Mesenchymal stem cell (in vitro differentiated cells and primary cell): ENCODE results near the gene SLC26A3.

Experiments
- DNase-seq: peaks from one replicate; pipeline ENCODE4 v3.0.0-alpha.2; 2013
- H2AFZ ChIP-seq: one replicate; pipeline ENCODE4 v1.6.1; 2013; ENCODE audit warnings: low read depth, mild to moderate bottlenecking, control low read depth, inconsistent platforms, low read length, moderate library complexity
- H2AK5ac ChIP-seq: 2 replicates; pipeline ENCODE4 v1.6.1; 2013; ENCODE audit warnings: low read length, moderate library complexity, mild to moderate bottlenecking, inconsistent platforms; ENCODE audit not compliant: severe bottlenecking
- H2BK120ac ChIP-seq: one replicate; pipeline ENCODE4 v1.6.1; 2013; ENCODE audit warnings: low read depth, mild to moderate bottlenecking, inconsistent platforms, low read length, moderate library complexity
- H2BK12ac ChIP-seq, 2 experiments: one replicate each; pipeline ENCODE4 v1.6.1; 2013; ENCODE audit warnings: inconsistent platforms in 2 of 2, low read length in 2 of 2, mild to moderate bottlenecking in 2 of 2, moderate library complexity in 2 of 2, control low read depth in 1 of 2
- H2BK15ac ChIP-seq: one replicate; pipeline ENCODE4 v1.6.1; 2013; ENCODE audit warnings: mild to moderate bottlenecking, low read depth, inconsistent platforms; ENCODE audit not compliant: poor library complexity, severe bottlenecking
- H2BK5ac ChIP-seq: 2 replicates; pipeline ENCODE4 v1.6.1; 2013; ENCODE audit warnings: low read depth, mild to moderate bottlenecking, low read length, control low read depth, inconsistent platforms; ENCODE audit not compliant: poor library complexity, severe bottlenecking
- H3K14ac ChIP-seq, 2 experiments: one replicate each; pipeline ENCODE4 v1.6.1; 2013; ENCODE audit warnings: inconsistent platforms in 2 of 2, low read length in 2 of 2, control low read depth in 1 of 2, mild to moderate bottlenecking in 1 of 2, moderate library complexity in 1 of 2
- H3K18ac ChIP-seq, 2 experiments: one replicate each; pipeline ENCODE4 v1.6.1; 2013; ENCODE audit warnings: inconsistent platforms in 2 of 2, low read length in 2 of 2, control low read depth in 1 of 2, low read depth in 1 of 2, mild to moderate bottlenecking in 1 of 2
- H3K23ac ChIP-seq, 2 experiments: one replicate each; pipeline ENCODE4 v1.6.1; 2013; ENCODE audit warnings: inconsistent platforms in 2 of 2, low read length in 2 of 2, mild to moderate bottlenecking in 2 of 2, moderate library complexity in 2 of 2, control low read depth in 1 of 2
- H3K27ac ChIP-seq: 2 replicates; pipeline ENCODE4 v1.5.1; 2013; ENCODE audit warnings: mild to moderate bottlenecking, moderate library complexity, low read length, control low read depth, inconsistent platforms; ENCODE audit not compliant: poor library complexity, severe bottlenecking
- H3K27me3 ChIP-seq, 2 experiments: 2 replicates each; pipeline versions ENCODE4 v1.6.1 to v1.7.0; 2013; ENCODE audit warnings: low read length in 2 of 2, mild to moderate bottlenecking in 2 of 2, moderate library complexity in 2 of 2, control low read depth in 1 of 2, inconsistent platforms in 1 of 2; ENCODE audit not compliant: control insufficient read depth in 1 of 2, insufficient read depth in 1 of 2
- H3K36me3 ChIP-seq, 2 experiments: 2 replicates each; pipeline versions ENCODE4 v1.6.1 to v1.7.0; 2013; ENCODE audit warnings: low read length in 2 of 2, control low read depth in 1 of 2, inconsistent platforms in 1 of 2, low read depth in 1 of 2, mild to moderate bottlenecking in 1 of 2; ENCODE audit not compliant: insufficient read depth in 2 of 2, control insufficient read depth in 1 of 2
- H3K4ac ChIP-seq, 2 experiments: one replicate each; pipeline ENCODE4 v1.6.1; 2013; ENCODE audit warnings: inconsistent platforms in 2 of 2, low read length in 2 of 2, mild to moderate bottlenecking in 2 of 2, moderate library complexity in 2 of 2, control low read depth in 1 of 2, low read depth in 1 of 2
- H3K4me1 ChIP-seq: 2 replicates; pipeline ENCODE4 v1.6.1; 2013; ENCODE audit warnings: low read depth, low read length, control low read depth; ENCODE audit not compliant: control insufficient read depth, insufficient read depth
- H3K4me2 ChIP-seq: 2 replicates; pipeline ENCODE4 v1.6.1; 2013; ENCODE audit warnings: low read length, mild to moderate bottlenecking, inconsistent platforms; ENCODE audit not compliant: poor library complexity, severe bottlenecking
- H3K4me3 ChIP-seq, 2 experiments: 2 replicates each; pipeline versions ENCODE4 v1.5.1 to v1.7.0; 2013; ENCODE audit warnings: low read length in 2 of 2, mild to moderate bottlenecking in 2 of 2, control low read depth in 1 of 2, low read depth in 1 of 2; ENCODE audit not compliant: insufficient read depth in 1 of 2
- H3K79me1 ChIP-seq: replicated peaks from 2 replicates; pipeline ENCODE4 v1.6.1; 2013; ENCODE audit warnings: mild to moderate bottlenecking, control low read depth, low read length, inconsistent platforms; ENCODE audit not compliant: poor library complexity, severe bottlenecking
- H3K9ac ChIP-seq: 2 replicates; pipeline ENCODE4 v1.7.0; 2013; ENCODE audit warnings: mild to moderate bottlenecking, low read length, moderate library complexity
- H3K9me3 ChIP-seq: 2 replicates; pipeline ENCODE4 v1.7.0; 2013; ENCODE audit warnings: mild to moderate bottlenecking, low read length; ENCODE audit not compliant: control insufficient read depth
- H4K8ac ChIP-seq: one replicate; pipeline ENCODE4 v1.6.1; 2013; ENCODE audit warnings: inconsistent platforms, mild to moderate bottlenecking, low read length, moderate library complexity
- H4K91ac ChIP-seq: one replicate; pipeline ENCODE4 v1.6.1; 2013; ENCODE audit warnings: mild to moderate bottlenecking, low read length, inconsistent platforms
- WGBS: methylation state at CpG from one replicate; pipeline ENCODE4 v1.1.7; 2013; ENCODE audit warnings: mixed read lengths; 5-methylcytosine and 5-hydroxymethylcytosine counted together

The SLC26A3 gene

DNA sequence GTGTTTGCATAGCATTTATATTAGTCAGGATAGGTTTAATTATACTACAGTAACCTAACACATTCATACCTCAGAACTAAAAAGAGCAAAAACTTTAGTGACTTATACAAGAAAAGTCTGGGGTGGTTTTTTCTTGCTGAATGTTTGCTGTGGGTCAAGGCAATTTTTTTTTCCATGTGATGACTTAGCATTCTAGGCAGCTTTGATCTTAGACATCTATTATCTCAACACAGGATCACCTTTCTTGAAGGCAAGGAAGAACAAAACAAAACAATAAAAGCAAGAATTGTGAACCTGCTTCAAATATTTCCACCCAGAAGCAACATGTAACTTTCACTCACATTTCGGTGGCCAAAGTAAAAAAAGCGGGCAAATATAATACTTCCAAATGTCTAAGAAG lies 79.8 kb downstream of the SLC26A3 start:
- WGBS = no CpG with 5 or more reads among the region's 2 CpGs
- Histone ChIP-seq H2BK15ac (no peak overlapping the region), H3K4me3 (no peak overlapping the region)

DNA sequence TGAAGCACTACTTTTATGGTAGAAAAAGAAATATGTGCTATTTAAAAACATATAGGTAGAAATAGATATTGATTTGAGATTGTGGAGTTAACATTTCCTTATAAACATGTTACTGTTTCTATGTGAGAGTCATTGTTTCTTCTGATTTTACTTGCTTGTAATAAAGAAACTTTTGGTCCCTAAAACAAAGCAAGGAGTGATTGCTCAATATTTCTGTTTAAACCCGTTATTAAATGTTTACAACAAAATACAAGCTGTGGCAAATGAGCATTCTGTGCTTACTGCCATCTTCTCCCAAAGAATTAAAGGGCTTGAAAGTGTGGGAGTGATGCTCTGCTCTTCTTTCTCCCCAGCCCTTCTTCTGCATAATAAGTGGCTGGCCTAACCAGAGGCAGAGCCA lies 81.7 kb downstream of the SLC26A3 start:
- no peak overlapping the region for H3K27ac ChIP-seq
- no peak overlapping the region for H3K4me3 ChIP-seq
- peaks cover 0 to 10% of the 10 kb centered on the region in 2 experiments for H3K27me3 ChIP-seq
- no peaks in the 10 kb centered on the region for H3K79me1 ChIP-seq
- H2BK120ac ChIP-seq = no peak overlapping the region
- WGBS = no CpG with 5 or more reads among the region's 1 CpG
- no peak overlapping the region for H2BK5ac ChIP-seq
- no peak overlapping the region for H4K8ac ChIP-seq
- no peak overlapping the region for H3K9ac ChIP-seq
- H2BK12ac ChIP-seq = no peak overlapping the region
- no peak overlapping the region for H3K18ac ChIP-seq
- H2BK15ac ChIP-seq = no peak overlapping the region
- no peak overlapping the region for H4K91ac ChIP-seq
- no peak overlapping the region for H3K23ac ChIP-seq
- H3K4me2 ChIP-seq = no peak overlapping the region
- no peak overlapping the region for H2AK5ac ChIP-seq
- no peaks in the 10 kb centered on the region for H3K36me3 ChIP-seq
- no peak overlapping the region for H3K4ac ChIP-seq
- no peak overlapping the region for H3K14ac ChIP-seq
- no peak overlapping the region for H2AFZ ChIP-seq
- H3K9me3 ChIP-seq = no peaks in the 10 kb centered on the region
- H3K4me1 ChIP-seq = no peaks in the 10 kb centered on the region
- DNase-seq = no peak

More for the DNA sequence above, 79.8 kb downstream of the SLC26A3 start:
- no peak overlapping the region for H2BK120ac ChIP-seq
- H3K4me2 ChIP-seq = no peak overlapping the region
- no peaks in the 10 kb centered on the region for H3K36me3 ChIP-seq
- peaks cover 14 to 25% of the 10 kb centered on the region in 2 experiments for H3K27me3 ChIP-seq
- H3K4me1 ChIP-seq = no peaks in the 10 kb centered on the region
- no peak overlapping the region for H2BK12ac ChIP-seq
- no peaks in the 10 kb centered on the region for H3K79me1 ChIP-seq
- H3K23ac ChIP-seq = no peak overlapping the region
- H2AK5ac ChIP-seq = no peak overlapping the region
- no peak overlapping the region for H3K4ac ChIP-seq
- H4K91ac ChIP-seq = no peak overlapping the region
- H3K18ac ChIP-seq = no peak overlapping the region
- no peaks in the 10 kb centered on the region for H3K9me3 ChIP-seq
- no peak overlapping the region for H4K8ac ChIP-seq
- no peak overlapping the region for H2AFZ ChIP-seq
- DNase-seq = no peak
- H2BK5ac ChIP-seq = no peak overlapping the region
- H3K9ac ChIP-seq = no peak overlapping the region
- H3K14ac ChIP-seq = no peak overlapping the region
- no peak overlapping the region for H3K27ac ChIP-seq

DNA sequence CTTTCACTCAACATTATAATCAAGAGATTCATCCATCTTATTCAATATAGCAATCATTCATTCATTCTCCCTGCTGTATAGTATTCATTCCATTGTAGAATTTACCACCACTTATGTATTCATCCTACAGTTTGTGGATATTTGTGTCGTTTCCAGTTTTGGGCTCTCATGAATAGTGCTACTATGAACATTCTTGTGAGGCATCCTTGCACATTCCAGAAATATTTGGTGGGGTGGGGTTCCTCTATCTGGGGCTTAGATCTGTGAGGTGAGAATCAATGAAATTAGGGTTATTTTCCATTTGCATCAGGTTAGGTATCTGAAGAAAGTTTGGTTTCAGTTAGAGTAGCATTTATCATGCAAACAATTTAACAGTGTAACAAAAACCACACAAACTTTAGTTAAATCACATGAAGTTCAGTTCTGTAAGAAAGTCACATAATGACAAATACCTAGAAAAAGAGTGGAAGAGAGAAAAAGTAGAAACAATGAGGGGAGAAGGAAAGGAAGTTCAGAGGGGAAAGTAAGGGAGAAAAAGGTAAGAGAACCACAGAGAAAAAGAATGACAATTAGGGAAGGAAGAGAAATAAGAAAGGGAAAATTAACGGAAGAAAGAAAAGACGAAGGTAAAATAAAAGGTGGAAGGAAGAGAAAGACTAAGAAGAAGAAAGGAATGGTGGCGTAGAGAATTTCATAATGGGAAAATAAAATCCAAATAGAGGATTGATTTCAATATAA lies 84.4 kb downstream of the SLC26A3 start:
- no peak overlapping the region for H2BK15ac ChIP-seq
- WGBS = 78% methylated on average over 3 of the region's 4 CpGs
- H3K9me3 ChIP-seq = no peaks in the 10 kb centered on the region
- no peak overlapping the region for H2AFZ ChIP-seq
- H3K27me3 ChIP-seq = peaks cover 0 to 6% of the 10 kb centered on the region in 2 experiments
- H3K18ac ChIP-seq = no peak overlapping the region
- no peak overlapping the region for H4K91ac ChIP-seq
- no peak overlapping the region for H2BK12ac ChIP-seq
- H3K4ac ChIP-seq = no peak overlapping the region
- no peak overlapping the region for H2BK5ac ChIP-seq
- no peak overlapping the region for H3K4me2 ChIP-seq
- H2BK120ac ChIP-seq = no peak overlapping the region
- no peak overlapping the region for H3K9ac ChIP-seq
- H2AK5ac ChIP-seq = no peak overlapping the region
- no peak for DNase-seq
- no peak overlapping the region for H4K8ac ChIP-seq
- no peaks in the 10 kb centered on the region for H3K79me1 ChIP-seq
- no peak overlapping the region for H3K27ac ChIP-seq
- peaks cover 1% of the 10 kb centered on the region for H3K4me1 ChIP-seq
- no peak overlapping the region for H3K4me3 ChIP-seq
- H3K36me3 ChIP-seq = no peaks in the 10 kb centered on the region
- H3K14ac ChIP-seq = no peak overlapping the region
- H3K23ac ChIP-seq = no peak overlapping the region

DNA sequence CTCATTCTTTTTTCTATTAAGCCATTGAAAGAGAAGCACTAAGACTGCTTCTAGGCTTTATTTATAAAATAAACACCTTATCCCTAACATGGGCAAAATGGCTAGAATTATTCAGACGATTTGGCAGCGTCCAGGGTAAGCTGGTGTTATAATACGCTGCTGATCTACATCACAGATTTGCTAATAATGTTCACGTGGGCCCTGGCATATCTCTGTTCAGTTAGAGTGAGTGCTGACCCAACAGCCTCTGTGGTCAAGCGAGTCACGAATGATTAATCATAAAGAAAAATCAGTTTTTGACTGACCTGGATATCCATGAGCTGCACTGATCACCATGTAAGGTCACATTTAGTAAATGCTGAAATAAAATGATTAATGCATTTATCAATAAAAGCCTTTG lies 87.5 kb downstream of the SLC26A3 start:
- Histone ChIP-seq H3K27me3 (peaks cover 0 to 3% of the 10 kb centered on the region in 2 experiments), H3K18ac (no peak overlapping the region), H3K4me2 (no peak overlapping the region), H2BK12ac (no peak overlapping the region), H3K36me3 (no peaks in the 10 kb centered on the region), H3K9ac (no peak overlapping the region), H3K4me3 (no peak overlapping the region), H3K4me1 (peaks cover 1% of the 10 kb centered on the region), H3K79me1 (no peaks in the 10 kb centered on the region), H2AFZ (no peak overlapping the region), H3K4ac (no peak overlapping the region), H4K91ac (no peak overlapping the region), H3K9me3 (no peaks in the 10 kb centered on the region), H2BK5ac (no peak overlapping the region), H3K14ac (no peak overlapping the region), H2BK120ac (no peak overlapping the region), H3K27ac (no peak overlapping the region), H2BK15ac (no peak overlapping the region), H4K8ac (no peak overlapping the region), H2AK5ac (no peak overlapping the region), H3K23ac (no peak overlapping the region)
- 91% methylated on average over 6 of the region's 6 CpGs for WGBS
- no peak for DNase-seq
